Breast epithelium (tissue), 4 donors: Measurements from ENCODE around the gene MBTPS1. TPM values are rescaled to one million over a fixed set of nuclear protein-coding genes. Genes with fewer than 3 reads are reported as not detected.

Experiments
- DNase-seq, 2 donors: peaks; one replicate each; pipeline ENCODE4 v3.0.0-alpha.2; 2019; ENCODE audit warnings: low spot score in 2 of 2
- H3K27ac ChIP-seq, 2 donors: fragments of 200-600 bp; sonication (generic) in 1 of 2; one replicate each; pipeline ENCODE4 v1.5.1; 2016 to 2019; ENCODE audit warnings: mild to moderate bottlenecking in 1 of 2
- H3K27me3 ChIP-seq, 2 donors: fragments of 200-600 bp; sonication (generic) in 1 of 2; one replicate each; pipeline versions ENCODE4 v1.5.1 to v1.6.0; 2017 to 2019; ENCODE audit warnings: control low read depth in 1 of 2, mild to moderate bottlenecking in 1 of 2
- H3K36me3 ChIP-seq: fragments of 200-600 bp; one replicate; pipeline ENCODE4 v1.5.1; 2019
- H3K4me1 ChIP-seq, 2 donors: fragments of 200-600 bp; sonication (generic); one replicate each; pipeline ENCODE4 v1.5.1; 2016 to 2019; ENCODE audit warnings: control low read depth in 1 of 2
- H3K4me3 ChIP-seq, 3 donors: fragments of 200-600 bp; sonication (generic); 1 replicate in 2 of 3; 2 replicates in 1 of 3; pipeline ENCODE4 v1.5.1; 2016 to 2019; ENCODE audit warnings: mild to moderate bottlenecking in 3 of 3, moderate library complexity in 2 of 3
- H3K9me3 ChIP-seq, 2 donors: fragments of 200-600 bp; sonication (generic) in 1 of 2; one replicate each; pipeline ENCODE4 v1.5.1; 2016 to 2019; ENCODE audit warnings: control low read depth in 1 of 2
- POLR2A ChIP-seq: fragments of 450-650 bp; IDR thresholded peaks from one replicate; pipeline ENCODE4 v1.6.1; 2016; ENCODE audit warnings: antibody characterized with exemption, mild to moderate bottlenecking, moderate library complexity
- POLR2AphosphoS5 ChIP-seq, 3 donors: sonication (generic); formaldehyde crosslinking; IDR thresholded peaks; one replicate each; pipeline ENCODE4 v1.6.1; 2017; ENCODE audit warnings: antibody characterized with exemption in 3 of 3
- intact Hi-C: fragments of 100-400 bp; cut with DNase I; formaldehyde crosslinking; loops from one replicate; pipeline ENCODE4 v1.15.1; 2023; ENCODE audit warnings: low total_unique reads
- total RNA-seq, 3 donors: library from RNA; depleted of rRNA; stranded (reverse); fragments of >200 nt; gene quantifications; one replicate each; pipeline ENCODE4 v1.1.0, GENCODE V29; 2016
- TF ChIP-seq, protein P1 (sequence below), 3 donors: fragments of 450-650 bp; IDR thresholded peaks; one replicate each; pipeline ENCODE4 v1.5.1; 2016 to 2017; ENCODE audit warnings: antibody characterized with exemption in 3 of 3, mild to moderate bottlenecking in 3 of 3, moderate library complexity in 3 of 3

Gene MBTPS1
- total RNA-seq, 3 donors from 2014 or later = 95.4 to 142 (median 121) TPM

- TF ChIP-seq POLR2A (no peak), POLR2AphosphoS5 (IDR thresholded peaks at IDR 0.05) (peak in 1 of 3 donors; percentile 19)
- TF ChIP-seq, protein P1, sequence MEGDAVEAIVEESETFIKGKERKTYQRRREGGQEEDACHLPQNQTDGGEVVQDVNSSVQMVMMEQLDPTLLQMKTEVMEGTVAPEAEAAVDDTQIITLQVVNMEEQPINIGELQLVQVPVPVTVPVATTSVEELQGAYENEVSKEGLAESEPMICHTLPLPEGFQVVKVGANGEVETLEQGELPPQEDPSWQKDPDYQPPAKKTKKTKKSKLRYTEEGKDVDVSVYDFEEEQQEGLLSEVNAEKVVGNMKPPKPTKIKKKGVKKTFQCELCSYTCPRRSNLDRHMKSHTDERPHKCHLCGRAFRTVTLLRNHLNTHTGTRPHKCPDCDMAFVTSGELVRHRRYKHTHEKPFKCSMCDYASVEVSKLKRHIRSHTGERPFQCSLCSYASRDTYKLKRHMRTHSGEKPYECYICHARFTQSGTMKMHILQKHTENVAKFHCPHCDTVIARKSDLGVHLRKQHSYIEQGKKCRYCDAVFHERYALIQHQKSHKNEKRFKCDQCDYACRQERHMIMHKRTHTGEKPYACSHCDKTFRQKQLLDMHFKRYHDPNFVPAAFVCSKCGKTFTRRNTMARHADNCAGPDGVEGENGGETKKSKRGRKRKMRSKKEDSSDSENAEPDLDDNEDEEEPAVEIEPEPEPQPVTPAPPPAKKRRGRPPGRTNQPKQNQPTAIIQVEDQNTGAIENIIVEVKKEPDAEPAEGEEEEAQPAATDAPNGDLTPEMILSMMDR (IDR thresholded peaks at IDR 0.05) = no peak
- intact Hi-C loops = no loop called here
- Histone ChIP-seq H3K27me3 (no peaks in the 10 kb centered on the region), H3K36me3 (no peaks in the 10 kb centered on the region), H3K4me1 (no peaks in the 10 kb centered on the region), H3K4me3 (peak within 1 kb of the TSS; percentile 89 to 98 (median 95)), H3K27ac (peak within 1 kb of the TSS; percentile 83 to 86), H3K9me3 (no peaks in the 10 kb centered on the region)
- DNase-seq = peak; percentile 81 to 88
Measured at GRCh38 chr16:84144859-84145639, 28.3 kb upstream of the MBTPS1 start, which contains the start of the genes DNAAF1 and HSDL1. Gene DNAAF1 (plus strand): TSS chr16:84145308. CDS start chr16:84145441, 133 bp downstream. Gene HSDL1 (minus strand): TSS chr16:84145177. CDS start chr16:84131321, 13,856 bp downstream.

GRCh38 chr16:84144209-84144858, 27.6 kb upstream of the MBTPS1 start:
- Histone ChIP-seq H3K4me3 (peak overlapping the region; percentile 89 to 98 (median 95)), H3K27ac (peak overlapping the region; percentile 83 to 86), H3K36me3 (no peaks in the 10 kb centered on the region), H3K4me1 (no peaks in the 10 kb centered on the region), H3K27me3 (no peaks in the 10 kb centered on the region), H3K9me3 (no peaks in the 10 kb centered on the region)
- no peak for DNase-seq
- TF ChIP-seq, protein P1 (IDR thresholded peaks at IDR 0.05) = no peak
- TF ChIP-seq POLR2AphosphoS5 (IDR thresholded peaks at IDR 0.05) (no peak), POLR2A (no peak)
- intact Hi-C loops = no loop called here

DNA sequence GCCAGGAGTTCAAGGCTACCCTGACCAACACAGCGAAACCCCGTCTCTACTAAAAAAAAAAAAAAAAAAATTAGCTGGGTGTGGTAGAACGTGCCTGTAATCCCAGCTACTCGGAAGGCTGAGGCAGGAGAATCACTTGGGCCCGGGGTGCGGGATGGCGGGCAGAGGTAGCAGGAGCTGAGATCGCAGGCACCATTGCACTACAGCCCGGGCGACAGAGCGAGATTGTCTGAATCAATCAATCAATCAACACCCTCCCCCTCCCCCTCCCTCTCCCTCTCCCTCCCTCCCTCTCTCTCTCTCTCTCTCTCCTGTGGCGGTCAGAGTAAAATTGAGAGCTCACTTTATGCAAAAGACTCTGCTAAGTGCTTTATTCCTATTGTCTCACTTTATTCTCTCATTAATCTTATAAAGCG, 27.1 kb upstream of the MBTPS1 start:
- intact Hi-C loops = no loop called here
- no peak for TF ChIP-seq POLR2A
- TF ChIP-seq, protein P1 (IDR thresholded peaks at IDR 0.05) = no peak
- no peak for TF ChIP-seq POLR2AphosphoS5 (IDR thresholded peaks at IDR 0.05)
- no peaks in the 10 kb centered on the region for H3K27me3 ChIP-seq
- H3K27ac ChIP-seq = peak overlapping the region; percentile 83 to 86
- H3K36me3 ChIP-seq = no peaks in the 10 kb centered on the region
- no peaks in the 10 kb centered on the region for H3K4me1 ChIP-seq
- no peak for DNase-seq
- H3K4me3 ChIP-seq = peak overlapping the region; percentile 89 to 98 (median 95)
- no peaks in the 10 kb centered on the region for H3K9me3 ChIP-seq

GRCh38 chr16:84143081-84143480, 26.3 kb upstream of the MBTPS1 start:
- TF ChIP-seq POLR2A (no peak), POLR2AphosphoS5 (IDR thresholded peaks at IDR 0.05) (no peak)
- TF ChIP-seq, protein P1 (IDR thresholded peaks at IDR 0.05) = no peak
- Histone ChIP-seq H3K27me3 (no peaks in the 10 kb centered on the region), H3K9me3 (no peaks in the 10 kb centered on the region), H3K36me3 (no peaks in the 10 kb centered on the region), H3K4me3 (no peak overlapping the region), H3K4me1 (no peaks in the 10 kb centered on the region), H3K27ac (no peak overlapping the region)
- no peak for DNase-seq
- intact Hi-C loops = no loop called here
